ENCODE measurements around the gene VPS37D.

DNA sequence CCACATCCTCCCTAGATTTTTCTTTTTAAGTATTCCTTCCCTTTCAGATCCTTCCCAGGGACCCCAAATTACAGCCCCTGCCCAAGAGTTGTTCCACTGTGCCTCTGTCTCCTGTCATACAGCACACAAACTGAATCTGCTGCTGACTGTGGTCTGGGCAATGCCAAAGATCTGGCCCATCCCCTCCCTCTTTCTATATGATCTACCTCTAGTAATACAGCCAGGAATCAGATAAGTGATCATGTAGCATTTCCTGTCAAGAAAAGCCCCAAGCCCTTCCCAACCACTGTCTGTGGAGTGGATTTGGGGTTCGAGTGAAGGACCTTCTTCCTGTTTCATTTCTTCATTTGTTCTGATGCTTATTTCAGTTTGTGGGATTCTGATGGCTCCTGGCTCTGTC lies 45.1 kb downstream of the VPS37D start:
- TF ChIP-seq PPARA (CRISPR knock-in tag; IDR thresholded peaks at IDR 0.05; ENCODE audit: borderline replicate concordance) (no peak), ISL1 (CRISPR knock-in tag; IDR thresholded peaks at IDR 0.05) (no peak)
- TF ChIP-seq, protein P1, sequence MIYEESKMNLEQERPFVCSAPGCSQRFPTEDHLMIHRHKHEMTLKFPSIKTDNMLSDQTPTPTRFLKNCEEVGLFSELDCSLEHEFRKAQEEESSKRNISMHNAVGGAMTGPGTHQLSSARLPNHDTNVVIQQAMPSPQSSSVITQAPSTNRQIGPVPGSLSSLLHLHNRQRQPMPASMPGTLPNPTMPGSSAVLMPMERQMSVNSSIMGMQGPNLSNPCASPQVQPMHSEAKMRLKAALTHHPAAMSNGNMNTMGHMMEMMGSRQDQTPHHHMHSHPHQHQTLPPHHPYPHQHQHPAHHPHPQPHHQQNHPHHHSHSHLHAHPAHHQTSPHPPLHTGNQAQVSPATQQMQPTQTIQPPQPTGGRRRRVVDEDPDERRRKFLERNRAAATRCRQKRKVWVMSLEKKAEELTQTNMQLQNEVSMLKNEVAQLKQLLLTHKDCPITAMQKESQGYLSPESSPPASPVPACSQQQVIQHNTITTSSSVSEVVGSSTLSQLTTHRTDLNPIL (CRISPR knock-in tag; IDR thresholded peaks at IDR 0.05; ENCODE audit: low read depth), result no peak

Data from SK-N-SH treated with all-trans-retinoic acid at 6 μM for 48 hours (cell line).